Measurements from ENCODE around the gene PATJ. TPM values are rescaled to one million over a fixed set of nuclear protein-coding genes. Genes with fewer than 3 reads are reported as not detected.

PATJ gene
- total and polyA plus RNA-seq, 2 donors (not counting 3 experiments of a cell fraction or from before 2014, with no cell fraction given): 1.1 to 3.0 TPM

- H3K9me1 ChIP-seq (replicated peaks; ENCODE audit: control insufficient read depth, extremely low read depth, insufficient read depth, low read length): no peaks in the 10 kb centered on the region
- TF ChIP-seq CTCF (IDR thresholded peaks at IDR 0.05; ENCODE audit: extremely low read depth in 1 of 2, insufficient read depth in 1 of 2, low read depth in 1 of 2, low read length in 2 of 2) (peak; percentile 80 to 85), GATA2 (IDR thresholded peaks at IDR 0.05; ENCODE audit: insufficient read depth, insufficient read length, low read depth, low read length) (no peak)
- H3K79me2 ChIP-seq (ENCODE audit: control insufficient read depth, insufficient read depth, low read length): no peaks in the 10 kb centered on the region
- ChIA-PET CTCF (interaction anchor here (0.8 to 3.5 kb wide), 17 partner anchors 9 to 138 kb away, joined by 3 to 50 read pairs (median 5); no protein-coding TSS in a partner anchor), POLR2A (no interaction called here)
- no peaks in the 10 kb centered on the region for H3K27me3 ChIP-seq (ENCODE audit: control insufficient read depth in 2 of 2, insufficient read depth in 2 of 2, low read length in 2 of 2)
- no peaks in the 10 kb centered on the region for H3K9me3 ChIP-seq (replicated peaks; ENCODE audit: control insufficient read depth, insufficient read depth, low read length)
- no peak overlapping the region for H3K27ac ChIP-seq (ENCODE audit: insufficient read depth, low read depth, low read length)
- H2AFZ ChIP-seq (ENCODE audit: low read depth, low read length): no peak overlapping the region
- no peak overlapping the region for H3K4me2 ChIP-seq (ENCODE audit: insufficient read depth, low read length)
- intact Hi-C loops (cut with micrococcal nuclease): loop anchor here (1.0 to 5.0 kb wide), 3 partner anchors 49 to 209 kb away; no protein-coding TSS in a partner anchor
- H3K4me1 ChIP-seq (ENCODE audit: control insufficient read depth, extremely low read depth, insufficient read depth, low read length): no peaks in the 10 kb centered on the region
- peak; percentile 56 for DNase-seq (ENCODE audit: low read depth, low spot score)
- dilution Hi-C loops (cut with MboI; ENCODE audit: extremely low pct_ligation_motif_present, low sequenced_read_pairs): no loop called here
- FAIRE-seq: peak; percentile 89
- H4K20me1 ChIP-seq (replicated peaks; ENCODE audit: control insufficient read depth, extremely low read depth, insufficient read depth, low read length): no peaks in the 10 kb centered on the region
- no peak overlapping the region for H3K4me3 ChIP-seq (replicated peaks in 1 of 3; ENCODE audit: insufficient read depth in 1 of 3, low read depth in 1 of 3, low read length in 3 of 3)
- no peak overlapping the region for H3K9ac ChIP-seq (replicated peaks; ENCODE audit: extremely low read depth, insufficient read depth, low read length)
- H3K36me3 ChIP-seq (ENCODE audit: control insufficient read depth in 2 of 2, extremely low read depth in 1 of 2, insufficient read depth in 2 of 2, low read length in 2 of 2): no peaks in the 10 kb centered on the region
- BruUV-seq (replicated peaks): no TSS peak
Observed at GRCh38 chr1:62131093-62131725, 388.9 kb downstream of the PATJ start.

GRCh38 chr1:62138029-62138428, 395.7 kb downstream of the PATJ start:
- no TSS peak for BruUV-seq (replicated peaks)
- DNase-seq (ENCODE audit: low read depth, low spot score) (no peak), FAIRE-seq (no peak)
- Histone ChIP-seq H3K4me2 (ENCODE audit: insufficient read depth, low read length) (no peak overlapping the region), H3K9ac (replicated peaks; ENCODE audit: extremely low read depth, insufficient read depth, low read length) (no peak overlapping the region), H4K20me1 (replicated peaks; ENCODE audit: control insufficient read depth, extremely low read depth, insufficient read depth, low read length) (no peaks in the 10 kb centered on the region), H3K27me3 (ENCODE audit: control insufficient read depth in 2 of 2, insufficient read depth in 2 of 2, low read length in 2 of 2) (no peaks in the 10 kb centered on the region), H3K9me3 (replicated peaks; ENCODE audit: control insufficient read depth, insufficient read depth, low read length) (no peaks in the 10 kb centered on the region), H3K4me3 (replicated peaks in 1 of 3; ENCODE audit: insufficient read depth in 1 of 3, low read depth in 1 of 3, low read length in 3 of 3) (no peak overlapping the region), H3K36me3 (ENCODE audit: control insufficient read depth in 2 of 2, extremely low read depth in 1 of 2, insufficient read depth in 2 of 2, low read length in 2 of 2) (no peaks in the 10 kb centered on the region), H2AFZ (ENCODE audit: low read depth, low read length) (no peak overlapping the region), H3K9me1 (replicated peaks; ENCODE audit: control insufficient read depth, extremely low read depth, insufficient read depth, low read length) (no peaks in the 10 kb centered on the region), H3K4me1 (ENCODE audit: control insufficient read depth, extremely low read depth, insufficient read depth, low read length) (no peaks in the 10 kb centered on the region), H3K27ac (ENCODE audit: insufficient read depth, low read depth, low read length) (no peak overlapping the region), H3K79me2 (ENCODE audit: control insufficient read depth, insufficient read depth, low read length) (no peaks in the 10 kb centered on the region)
- intact Hi-C loops (cut with micrococcal nuclease): no loop called here
- ChIA-PET POLR2A (no interaction called here), CTCF (no interaction called here)
- TF ChIP-seq FOS (IDR thresholded peaks at IDR 0.05; ENCODE audit: borderline replicate concordance, insufficient read depth, low read length) (no peak), GATA2 (IDR thresholded peaks at IDR 0.05; ENCODE audit: insufficient read depth, insufficient read length, low read depth, low read length) (no peak), POLR2AphosphoS5 (IDR thresholded peaks at IDR 0.05; ENCODE audit: insufficient read depth, low read depth, low read length) (no peak), MAX (IDR thresholded peaks at IDR 0.05; ENCODE audit: insufficient read depth, insufficient read length) (no peak), JUN (IDR thresholded peaks at IDR 0.05; ENCODE audit: borderline replicate concordance, insufficient read depth, insufficient read length, low read depth) (no peak), MYC (IDR thresholded peaks at IDR 0.05; ENCODE audit: low read depth, low read length) (no peak), POLR2A (IDR thresholded peaks at IDR 0.05; ENCODE audit: low read depth, low read length) (no peak), CTCF (IDR thresholded peaks at IDR 0.05; ENCODE audit: extremely low read depth in 1 of 2, insufficient read depth in 1 of 2, low read depth in 1 of 2, low read length in 2 of 2) (no peak), EZH2 (IDR thresholded peaks at IDR 0.05; ENCODE audit: borderline replicate concordance, low read depth, low read length, severe bottlenecking) (no peak)
- dilution Hi-C loops (cut with MboI; ENCODE audit: extremely low pct_ligation_motif_present, low sequenced_read_pairs): no loop called here

Data from endothelial cell of umbilical vein (primary cell).